AG04450 (cell line): ENCODE data around the gene PDE2A. TPM values are rescaled to one million over a fixed set of nuclear protein-coding genes. Genes with fewer than 3 reads are reported as not detected.

ENCODE experiments used
- CTCF ChIA-PET: fragments of 300-600, 350-600 bp; formaldehyde crosslinking; extraction: SDS; loops from one replicate; lab custom pipeline; 2022; ENCODE audit warnings: antibody characterized with exemption, inconsistent platforms; lab: Charles Lee
- POLR2A ChIA-PET: fragments of 350-600 bp; formaldehyde crosslinking; extraction: SDS; loops from one replicate; lab custom pipeline; 2021; ENCODE audit warnings: antibody characterized with exemption, inconsistent platforms; lab: Yijun Ruan, JAX
- DNase-seq: peaks from one replicate; pipeline ENCODE4 v3.0.0-alpha.2; 2011; ENCODE audit warnings: low read depth, low spot score
- H3K27ac ChIP-seq: one replicate; pipeline ENCODE4 v1.5.1; 2012; ENCODE audit warnings: low read depth, low read length, control low read depth
- H3K27me3 ChIP-seq: one replicate; pipeline ENCODE4 v1.6.0; 2012; ENCODE audit warnings: low read length; ENCODE audit not compliant: control insufficient read depth, insufficient read depth
- H3K4me3 ChIP-seq: 2 replicates; pipeline ENCODE4 v1.5.1; 2011; ENCODE audit warnings: mild to moderate bottlenecking, low read depth, low read length, control low read depth
- H3K9me3 ChIP-seq: 2 replicates; pipeline ENCODE4 v1.5.1; 2012; ENCODE audit warnings: low read length; ENCODE audit not compliant: control insufficient read depth, insufficient read depth
- CTCF ChIP-seq: IDR thresholded peaks from 2 replicates; pipeline ENCODE4 v1.5.1; 2011; ENCODE audit warnings: low read depth, low read length, control low read depth, inconsistent platforms
- polyA plus RNA-seq: library from polyadenylated mRNA; depleted of rRNA; stranded (reverse); fragments of >200 nt; gene quantifications from 2 replicates; pipeline ENCODE4 v1.2.3, GENCODE V29; 2011

PDE2A gene
- polyA plus RNA-seq, 1 experiment, result 0.02 TPM

DNA sequence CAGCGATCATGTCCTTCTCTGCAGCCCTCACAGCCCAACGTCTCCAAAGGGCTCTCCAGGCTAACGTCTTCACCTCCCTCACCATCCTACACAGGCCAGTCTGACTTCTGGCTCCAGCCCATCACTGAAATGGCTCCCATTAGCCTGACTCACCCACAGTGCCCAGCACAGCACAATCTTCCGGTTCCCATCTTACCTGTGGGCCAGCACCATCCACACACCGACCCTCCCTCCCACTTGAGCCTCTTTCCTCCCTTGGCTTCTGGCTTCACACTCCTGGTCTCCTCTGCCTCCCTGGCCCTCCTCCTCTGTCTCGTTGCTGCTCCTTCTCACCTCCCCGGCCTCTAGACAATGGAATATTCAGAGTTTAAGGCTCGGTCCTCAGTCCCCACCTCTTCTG, 51.2 kb downstream of the PDE2A start:
- H3K9me3 ChIP-seq, result no peaks in the 10 kb centered on the region; the same call in 1 of the 2 replicates
- H3K27ac ChIP-seq, result no peak overlapping the region
- H3K27me3 ChIP-seq, result peaks cover 53% of the 10 kb centered on the region
- no peak for TF ChIP-seq CTCF
- no peak overlapping the region for H3K4me3 ChIP-seq
- ChIA-PET POLR2A (no interaction called here), CTCF (no interaction called here)
- no peak for DNase-seq

GRCh38 chr11:72621008-72621610, 53.1 kb downstream of the PDE2A start:
- POLR2A ChIA-PET, result interaction anchor here (0.7 kb wide), 1 partner anchor 109 kb away, joined by 3 read pairs; no protein-coding TSS in a partner anchor
- Histone ChIP-seq H3K27ac (no peak overlapping the region), H3K27me3 (peaks cover 59% of the 10 kb centered on the region), H3K9me3 (no peaks in the 10 kb centered on the region; the same call in 1 of the 2 replicates), H3K4me3 (no peak overlapping the region)
- DNase-seq, result no peak
- TF ChIP-seq CTCF, result no peak
- CTCF ChIA-PET, result interaction anchor here (1.1 to 1.2 kb wide), 2 partner anchors 8 to 150 kb away, joined by 3 read pairs; no protein-coding TSS in a partner anchor

DNA sequence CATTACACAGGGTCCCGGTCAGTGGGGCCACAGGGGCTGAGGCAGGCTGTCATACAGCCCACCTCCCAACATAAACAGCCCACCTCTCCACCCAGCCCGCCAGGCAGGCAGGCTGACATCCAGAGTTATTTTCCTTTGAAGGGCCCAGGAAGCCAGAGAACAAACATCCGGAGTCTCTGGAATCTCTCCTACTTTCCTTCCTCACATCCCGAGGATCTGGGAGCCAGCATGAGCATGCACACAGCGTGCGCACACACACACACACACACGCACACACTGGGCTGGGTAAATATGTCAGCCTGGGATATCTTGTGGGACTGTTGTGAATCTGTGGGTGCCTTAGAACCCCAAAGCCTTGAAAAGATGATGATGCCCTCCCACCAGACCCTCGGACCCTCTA, 55.4 kb downstream of the PDE2A start:
- TF ChIP-seq CTCF, result no peak
- POLR2A ChIA-PET, result no interaction called here
- Histone ChIP-seq H3K27ac (no peak overlapping the region), H3K4me3 (no peak overlapping the region), H3K9me3 (no peaks in the 10 kb centered on the region; the same call in 1 of the 2 replicates), H3K27me3 (peaks cover 68% of the 10 kb centered on the region)
- CTCF ChIA-PET, result no interaction called here
- DNase-seq, result no peak

DNA sequence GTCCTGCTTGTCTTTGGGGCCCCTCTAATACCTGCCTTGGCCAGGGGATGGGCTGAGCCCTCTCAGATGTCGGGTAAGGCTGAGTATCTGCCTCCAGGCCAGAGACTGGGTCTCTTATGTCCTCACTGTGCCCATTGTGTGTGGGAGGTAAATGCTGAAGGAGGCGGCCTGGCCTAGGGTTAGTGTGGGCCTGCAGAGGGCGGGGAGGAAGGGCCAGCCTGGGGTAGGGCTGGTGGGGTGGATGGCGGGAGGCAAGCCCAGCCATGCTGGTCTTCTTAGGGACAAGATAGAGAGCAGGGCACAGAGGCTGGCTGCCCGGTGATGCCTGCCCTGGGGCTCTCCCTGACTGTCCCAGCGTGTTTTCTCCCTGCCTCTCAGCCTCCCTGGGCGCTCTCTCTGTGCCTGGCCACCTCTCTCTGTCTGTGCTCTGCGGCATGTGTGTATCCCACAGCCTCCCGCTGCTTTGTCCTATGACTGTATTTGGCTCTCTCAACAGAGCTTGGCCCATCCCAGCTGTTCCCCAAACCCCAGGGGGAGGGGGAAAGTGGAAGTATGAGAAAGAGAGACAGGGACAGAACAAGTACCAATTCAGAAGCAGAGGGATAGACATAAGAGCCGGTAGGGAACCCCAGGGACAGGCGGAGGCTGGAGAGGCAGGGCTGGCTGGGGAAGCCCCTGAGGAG, 57.0 kb downstream of the PDE2A start:
- ChIA-PET CTCF (interaction anchor here (1.2 kb wide), 1 partner anchor 146 kb away, joined by 3 read pairs; no protein-coding TSS in a partner anchor), POLR2A (no interaction called here)
- no peak for TF ChIP-seq CTCF
- peaks cover 67% of the 10 kb centered on the region for H3K27me3 ChIP-seq
- H3K9me3 ChIP-seq, result no peaks in the 10 kb centered on the region; the same call in 1 of the 2 replicates
- H3K4me3 ChIP-seq, result no peak overlapping the region
- no peak for DNase-seq
- H3K27ac ChIP-seq, result no peak overlapping the region

GRCh38 chr11:72616655-72617054, 57.6 kb downstream of the PDE2A start:
- no peaks in the 10 kb centered on the region; the same call in 1 of the 2 replicates for H3K9me3 ChIP-seq
- CTCF ChIA-PET, result no interaction called here
- POLR2A ChIA-PET, result no interaction called here
- TF ChIP-seq CTCF, result no peak
- DNase-seq, result no peak
- H3K4me3 ChIP-seq, result no peak overlapping the region
- peaks cover 63% of the 10 kb centered on the region for H3K27me3 ChIP-seq
- no peak overlapping the region for H3K27ac ChIP-seq
